BJ (cell line): ENCODE results near the gene GPA33. TPM values are rescaled to one million over a fixed set of nuclear protein-coding genes. Genes with fewer than 3 reads are reported as not detected.

Experiments used
- CTCF ChIA-PET: fragments of 350-600 bp; formaldehyde crosslinking; extraction: SDS; loops from one replicate; lab custom pipeline; 2021; ENCODE audit warnings: antibody characterized with exemption, inconsistent platforms; lab: Yijun Ruan, JAX
- POLR2A ChIA-PET: fragments of 300-600 bp; sonication (Branson Sonifier 250); formaldehyde crosslinking; extraction: SDS; loops from one replicate; lab custom pipeline; 2021; ENCODE audit warnings: antibody characterized with exemption; lab: Charles Lee
- DNase-seq: peaks from one replicate; pipeline ENCODE4 v3.0.0-alpha.2; 2011; ENCODE audit warnings: low read depth
- H3K27me3 ChIP-seq: 2 replicates; pipeline ENCODE4 v1.6.0; 2011; ENCODE audit warnings: low read length; ENCODE audit not compliant: control insufficient read depth, insufficient read depth
- H3K36me3 ChIP-seq: 2 replicates; pipeline ENCODE4 v1.5.1; 2011; ENCODE audit warnings: low read length; ENCODE audit not compliant: control insufficient read depth, insufficient read depth
- H3K4me3 ChIP-seq: 2 replicates; pipeline ENCODE4 v1.5.1; 2011; ENCODE audit warnings: low read depth, mild to moderate bottlenecking, control low read depth, low read length
- polyA plus RNA-seq: library from polyadenylated mRNA; depleted of rRNA; stranded (reverse); fragments of >200 nt; gene quantifications from 2 replicates; pipeline ENCODE4 v1.2.3, GENCODE V29; 2011
- TF ChIP-seq, protein P1 (sequence below): IDR thresholded peaks from 2 replicates; pipeline ENCODE4 v1.5.1; 2011; ENCODE audit warnings: low read depth, mild to moderate bottlenecking, control low read depth, inconsistent platforms, low read length, moderate library complexity; ENCODE audit not compliant: insufficient read depth

The GPA33 gene
- polyA plus RNA-seq, 1 experiment: not detected

DNA sequence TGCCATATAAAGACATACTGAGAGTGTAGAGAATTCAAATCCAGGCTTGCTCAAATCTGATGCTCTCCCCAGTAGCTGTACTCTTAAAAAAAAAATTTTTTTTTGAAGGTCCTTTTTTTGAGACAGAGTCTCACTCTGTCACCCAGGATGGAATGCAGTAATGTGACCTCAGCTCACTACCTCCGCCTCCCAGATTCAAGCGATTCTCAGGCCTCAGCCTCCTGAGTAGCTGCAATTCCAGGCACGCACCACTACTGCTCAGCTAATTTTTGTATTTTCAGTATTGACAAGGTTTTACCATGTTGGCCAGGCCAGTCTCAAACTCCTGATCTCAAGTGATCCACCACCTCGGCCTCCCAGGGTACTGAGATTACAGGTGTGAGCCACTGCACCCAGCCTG, 32.4 kb upstream of the GPA33 start:
- H3K27me3 ChIP-seq: no peaks in the 10 kb centered on the region; the same call in 1 of the 2 replicates
- ChIA-PET CTCF (interaction anchor here (0.6 to 1.3 kb wide), 2 partner anchors 24 to 57 kb away, joined by 4 to 5 read pairs; no protein-coding TSS in a partner anchor), POLR2A (no interaction called here)
- TF ChIP-seq, protein P1, sequence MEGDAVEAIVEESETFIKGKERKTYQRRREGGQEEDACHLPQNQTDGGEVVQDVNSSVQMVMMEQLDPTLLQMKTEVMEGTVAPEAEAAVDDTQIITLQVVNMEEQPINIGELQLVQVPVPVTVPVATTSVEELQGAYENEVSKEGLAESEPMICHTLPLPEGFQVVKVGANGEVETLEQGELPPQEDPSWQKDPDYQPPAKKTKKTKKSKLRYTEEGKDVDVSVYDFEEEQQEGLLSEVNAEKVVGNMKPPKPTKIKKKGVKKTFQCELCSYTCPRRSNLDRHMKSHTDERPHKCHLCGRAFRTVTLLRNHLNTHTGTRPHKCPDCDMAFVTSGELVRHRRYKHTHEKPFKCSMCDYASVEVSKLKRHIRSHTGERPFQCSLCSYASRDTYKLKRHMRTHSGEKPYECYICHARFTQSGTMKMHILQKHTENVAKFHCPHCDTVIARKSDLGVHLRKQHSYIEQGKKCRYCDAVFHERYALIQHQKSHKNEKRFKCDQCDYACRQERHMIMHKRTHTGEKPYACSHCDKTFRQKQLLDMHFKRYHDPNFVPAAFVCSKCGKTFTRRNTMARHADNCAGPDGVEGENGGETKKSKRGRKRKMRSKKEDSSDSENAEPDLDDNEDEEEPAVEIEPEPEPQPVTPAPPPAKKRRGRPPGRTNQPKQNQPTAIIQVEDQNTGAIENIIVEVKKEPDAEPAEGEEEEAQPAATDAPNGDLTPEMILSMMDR: no peak
- DNase-seq: no peak
- no peaks in the 10 kb centered on the region for H3K36me3 ChIP-seq
- H3K4me3 ChIP-seq: no peak overlapping the region

DNA sequence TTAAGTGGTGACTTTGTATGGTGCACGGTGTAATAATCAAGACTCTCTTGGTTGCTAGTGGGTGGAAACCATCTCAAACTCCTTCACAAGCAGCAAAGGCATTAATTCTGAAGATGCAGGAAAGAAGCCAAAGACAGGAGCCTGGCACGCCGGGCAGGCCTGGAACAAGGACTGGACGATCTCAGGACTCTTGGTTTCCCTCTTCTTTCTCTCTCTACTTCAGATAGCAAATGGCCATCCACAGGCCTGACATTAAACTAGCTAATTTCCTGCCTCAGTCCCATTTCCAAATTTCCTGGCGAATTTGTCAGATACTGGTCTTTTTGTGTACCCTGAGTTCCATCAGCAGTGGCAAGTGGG, 31.9 kb upstream of the GPA33 start:
- TF ChIP-seq, protein P1: no peak
- ChIA-PET POLR2A (no interaction called here), CTCF (interaction anchor here (0.6 to 1.3 kb wide), 2 partner anchors 24 to 56 kb away, joined by 4 to 5 read pairs; no protein-coding TSS in a partner anchor)
- Histone ChIP-seq H3K36me3 (no peaks in the 10 kb centered on the region), H3K27me3 (no peaks in the 10 kb centered on the region; the same call in 1 of the 2 replicates), H3K4me3 (no peak overlapping the region)
- no peak for DNase-seq

DNA sequence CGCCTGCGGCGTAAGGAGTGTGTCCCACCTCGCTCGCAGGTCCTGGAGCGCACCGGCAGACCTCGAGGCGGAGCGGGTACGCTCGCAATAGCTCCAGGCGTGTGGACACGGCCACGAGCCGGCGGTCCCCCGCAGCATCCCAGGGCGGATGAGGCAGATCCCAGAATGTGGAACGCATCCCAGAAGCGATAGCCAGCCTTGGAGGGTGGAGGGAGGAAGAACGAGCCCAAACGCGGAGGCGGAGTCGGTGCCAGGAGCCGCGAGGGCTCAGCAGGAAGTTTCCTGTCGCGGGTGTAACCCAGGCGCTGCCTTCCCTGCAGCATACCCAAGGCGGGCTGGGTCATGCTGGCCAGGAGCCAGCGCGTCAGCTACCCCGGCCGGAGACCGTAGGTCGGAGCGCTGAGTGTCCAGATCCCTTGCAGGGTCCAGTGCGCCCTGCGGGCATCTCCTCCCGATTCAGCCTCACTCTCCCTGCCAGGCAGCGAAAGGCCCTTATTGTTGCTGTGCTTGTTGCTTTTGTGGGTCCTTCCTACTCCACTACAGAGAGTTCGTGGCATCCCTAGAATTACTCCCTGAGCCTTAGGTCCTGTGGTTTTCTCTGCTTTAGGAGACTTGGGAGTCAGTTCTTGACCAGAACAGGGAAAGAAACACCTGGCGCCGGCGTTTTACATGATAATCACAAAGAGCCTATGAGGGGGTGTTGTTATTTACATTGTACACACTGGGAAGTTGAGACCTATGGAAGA, 31.4 kb upstream of the GPA33 start:
- Histone ChIP-seq H3K4me3 (peak overlapping the region; percentile 9; the same call in 1 of the 2 replicates), H3K36me3 (no peaks in the 10 kb centered on the region), H3K27me3 (no peaks in the 10 kb centered on the region; the same call in 1 of the 2 replicates)
- ChIA-PET POLR2A (no interaction called here), CTCF (interaction anchor here (1.3 kb wide), 1 partner anchor 56 kb away, joined by 5 read pairs; no protein-coding TSS in a partner anchor)
- TF ChIP-seq, protein P1: no peak
- DNase-seq: no peak

DNA sequence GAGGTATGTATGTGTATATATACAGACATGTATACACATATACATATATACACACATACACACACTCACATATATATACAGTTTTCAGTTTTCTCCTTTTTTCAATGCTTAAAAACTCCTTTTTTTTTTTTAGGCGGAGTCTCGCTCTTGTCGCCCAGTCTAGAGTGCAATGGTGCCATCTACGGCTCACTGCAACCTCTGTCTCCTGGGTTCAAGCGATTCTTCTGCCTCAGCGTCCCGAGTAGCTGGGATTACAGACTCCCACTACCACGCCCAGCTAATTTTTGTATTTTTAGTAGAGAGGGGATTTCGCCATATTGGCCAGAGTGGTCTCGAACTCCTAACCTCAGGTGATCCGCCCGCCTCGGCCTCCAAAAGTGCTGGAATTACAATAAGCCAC, 30.7 kb upstream of the GPA33 start:
- CTCF ChIA-PET: no interaction called here
- H3K4me3 ChIP-seq: no peak overlapping the region
- H3K27me3 ChIP-seq: no peaks in the 10 kb centered on the region; the same call in 1 of the 2 replicates
- TF ChIP-seq, protein P1: no peak
- POLR2A ChIA-PET: no interaction called here
- H3K36me3 ChIP-seq: no peaks in the 10 kb centered on the region
- DNase-seq: no peak

DNA sequence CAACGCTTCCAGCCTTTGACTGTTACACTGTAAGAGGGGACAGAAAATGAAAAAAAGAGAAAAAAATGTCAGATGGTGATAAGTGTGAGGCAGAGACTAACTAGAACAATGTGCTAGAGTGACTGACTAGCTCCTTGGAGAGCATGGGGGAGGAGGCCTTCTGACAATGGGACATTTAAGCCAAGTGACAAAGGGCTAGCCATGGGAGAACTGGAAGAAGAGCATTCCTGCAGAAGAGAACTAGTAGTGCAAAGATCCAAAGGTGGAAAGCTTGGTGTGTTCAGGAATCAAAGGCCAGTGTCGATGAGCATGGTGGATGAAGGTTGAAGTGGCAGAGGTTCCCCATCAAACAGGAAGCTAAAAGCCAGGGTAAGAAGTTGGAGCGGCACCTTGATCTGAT, 29.5 kb upstream of the GPA33 start:
- no peak for DNase-seq
- H3K36me3 ChIP-seq: no peaks in the 10 kb centered on the region
- ChIA-PET CTCF (no interaction called here), POLR2A (no interaction called here)
- TF ChIP-seq, protein P1: no peak
- no peaks in the 10 kb centered on the region; the same call in 1 of the 2 replicates for H3K27me3 ChIP-seq
- no peak overlapping the region for H3K4me3 ChIP-seq
